ENCODE measurements around the gene LNX1.

The LNX1 gene

GRCh38 chr4:53512608-53513007 is 78.7 kb downstream of the LNX1 start:
- TF ChIP-seq, protein P1, sequence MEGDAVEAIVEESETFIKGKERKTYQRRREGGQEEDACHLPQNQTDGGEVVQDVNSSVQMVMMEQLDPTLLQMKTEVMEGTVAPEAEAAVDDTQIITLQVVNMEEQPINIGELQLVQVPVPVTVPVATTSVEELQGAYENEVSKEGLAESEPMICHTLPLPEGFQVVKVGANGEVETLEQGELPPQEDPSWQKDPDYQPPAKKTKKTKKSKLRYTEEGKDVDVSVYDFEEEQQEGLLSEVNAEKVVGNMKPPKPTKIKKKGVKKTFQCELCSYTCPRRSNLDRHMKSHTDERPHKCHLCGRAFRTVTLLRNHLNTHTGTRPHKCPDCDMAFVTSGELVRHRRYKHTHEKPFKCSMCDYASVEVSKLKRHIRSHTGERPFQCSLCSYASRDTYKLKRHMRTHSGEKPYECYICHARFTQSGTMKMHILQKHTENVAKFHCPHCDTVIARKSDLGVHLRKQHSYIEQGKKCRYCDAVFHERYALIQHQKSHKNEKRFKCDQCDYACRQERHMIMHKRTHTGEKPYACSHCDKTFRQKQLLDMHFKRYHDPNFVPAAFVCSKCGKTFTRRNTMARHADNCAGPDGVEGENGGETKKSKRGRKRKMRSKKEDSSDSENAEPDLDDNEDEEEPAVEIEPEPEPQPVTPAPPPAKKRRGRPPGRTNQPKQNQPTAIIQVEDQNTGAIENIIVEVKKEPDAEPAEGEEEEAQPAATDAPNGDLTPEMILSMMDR (conservative IDR thresholded peaks at IDR 0.05; ENCODE audit: low read length) = no peak
- TF ChIP-seq EZH2phosphoT487 (IDR thresholded peaks at IDR 0.05; ENCODE audit: borderline replicate concordance) = no peak
- Histone ChIP-seq H3K4me2 (ENCODE audit: low read depth, low read length, poor library complexity, severe bottlenecking) (no peak overlapping the region), H2AFZ (ENCODE audit: low read length) (no peak overlapping the region), H3K27me3 (ENCODE audit: insufficient read depth, low read length, poor library complexity, severe bottlenecking) (no peaks in the 10 kb centered on the region), H3K9me3 (ENCODE audit: insufficient read depth, low read depth, low read length) (no peaks in the 10 kb centered on the region), H3K4me3 (ENCODE audit: low read length, poor library complexity, severe bottlenecking) (no peak overlapping the region), H3K36me3 (ENCODE audit: insufficient read depth, low read length) (no peaks in the 10 kb centered on the region), H3K79me2 (ENCODE audit: insufficient read depth, low read length) (no peaks in the 10 kb centered on the region), H3K4me1 (ENCODE audit: insufficient read depth, low read length, poor library complexity, severe bottlenecking) (peaks cover 5% of the 10 kb centered on the region), H3K9me2 (replicated peaks; ENCODE audit: low read depth, low read length) (no peaks in the 10 kb centered on the region), H3F3A (ENCODE audit: low read depth) (no peaks in the 10 kb centered on the region), H3K9ac (ENCODE audit: low read depth, low read length, poor library complexity, severe bottlenecking) (no peak overlapping the region), H4K20me1 (ENCODE audit: insufficient read depth, low read length, poor library complexity, severe bottlenecking) (no peaks in the 10 kb centered on the region)

GRCh38 chr4:53511014-53511413 is 80.3 kb downstream of the LNX1 start:
- Histone ChIP-seq H3K36me3 (ENCODE audit: insufficient read depth, low read length) (no peaks in the 10 kb centered on the region), H4K20me1 (ENCODE audit: insufficient read depth, low read length, poor library complexity, severe bottlenecking) (no peaks in the 10 kb centered on the region), H3K79me2 (ENCODE audit: insufficient read depth, low read length) (no peaks in the 10 kb centered on the region), H3K9me2 (replicated peaks; ENCODE audit: low read depth, low read length) (no peaks in the 10 kb centered on the region), H3K9me3 (ENCODE audit: insufficient read depth, low read depth, low read length) (no peaks in the 10 kb centered on the region), H3K27me3 (ENCODE audit: insufficient read depth, low read length, poor library complexity, severe bottlenecking) (no peaks in the 10 kb centered on the region), H3F3A (ENCODE audit: low read depth) (no peaks in the 10 kb centered on the region), H3K4me3 (ENCODE audit: low read length, poor library complexity, severe bottlenecking) (no peak overlapping the region), H2AFZ (ENCODE audit: low read length) (no peak overlapping the region), H3K4me2 (ENCODE audit: low read depth, low read length, poor library complexity, severe bottlenecking) (no peak overlapping the region), H3K9ac (ENCODE audit: low read depth, low read length, poor library complexity, severe bottlenecking) (no peak overlapping the region), H3K4me1 (ENCODE audit: insufficient read depth, low read length, poor library complexity, severe bottlenecking) (peaks cover 5% of the 10 kb centered on the region)
- TF ChIP-seq EZH2phosphoT487 (IDR thresholded peaks at IDR 0.05; ENCODE audit: borderline replicate concordance) = no peak
- TF ChIP-seq, protein P1 (conservative IDR thresholded peaks at IDR 0.05; ENCODE audit: low read length) = no peak

DNA sequence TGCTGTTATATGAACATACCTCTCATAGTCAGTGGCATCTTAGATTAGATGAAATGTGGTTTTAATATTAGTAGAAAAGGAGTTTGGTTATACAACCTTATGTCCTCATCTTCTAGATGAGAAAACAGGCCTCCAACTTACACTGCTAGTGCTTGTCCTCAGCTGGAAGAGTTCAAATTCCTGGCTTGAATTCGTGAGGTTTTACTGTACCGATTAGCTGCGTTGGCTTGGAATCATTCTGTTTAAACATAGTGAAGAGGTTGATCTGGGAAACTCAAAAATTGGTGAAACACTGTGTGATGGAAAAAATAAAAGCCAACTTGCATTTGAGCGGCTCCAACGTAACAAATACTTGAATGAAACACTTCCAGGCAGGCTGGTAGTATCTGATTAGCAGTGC is 81.0 kb downstream of the LNX1 start:
- no peaks in the 10 kb centered on the region for H3F3A ChIP-seq (ENCODE audit: low read depth)
- no peaks in the 10 kb centered on the region for H3K9me3 ChIP-seq (ENCODE audit: insufficient read depth, low read depth, low read length)
- H3K4me2 ChIP-seq (ENCODE audit: low read depth, low read length, poor library complexity, severe bottlenecking) = no peak overlapping the region
- no peak overlapping the region for H3K4me3 ChIP-seq (ENCODE audit: low read length, poor library complexity, severe bottlenecking)
- H2AFZ ChIP-seq (ENCODE audit: low read length) = no peak overlapping the region
- no peak overlapping the region for H3K9ac ChIP-seq (ENCODE audit: low read depth, low read length, poor library complexity, severe bottlenecking)
- H3K9me2 ChIP-seq (replicated peaks; ENCODE audit: low read depth, low read length) = no peaks in the 10 kb centered on the region
- H3K27me3 ChIP-seq (ENCODE audit: insufficient read depth, low read length, poor library complexity, severe bottlenecking) = no peaks in the 10 kb centered on the region
- H4K20me1 ChIP-seq (ENCODE audit: insufficient read depth, low read length, poor library complexity, severe bottlenecking) = no peaks in the 10 kb centered on the region
- H3K36me3 ChIP-seq (ENCODE audit: insufficient read depth, low read length) = no peaks in the 10 kb centered on the region
- H3K4me1 ChIP-seq (ENCODE audit: insufficient read depth, low read length, poor library complexity, severe bottlenecking) = peaks cover 5% of the 10 kb centered on the region
- H3K79me2 ChIP-seq (ENCODE audit: insufficient read depth, low read length) = no peaks in the 10 kb centered on the region
- TF ChIP-seq, protein P1 (conservative IDR thresholded peaks at IDR 0.05; ENCODE audit: low read length) = no peak
- TF ChIP-seq EZH2phosphoT487 (IDR thresholded peaks at IDR 0.05; ENCODE audit: borderline replicate concordance) = no peak

Measured in Loucy (cell line).